GM19328 (cell line): ENCODE results near the gene IGF2R.

Experiments used
- ATAC-seq: cut with Tn5 transposase; IDR thresholded peaks from one replicate; pipeline ENCODE4 v1.9.1; 2021; ENCODE audit warnings: mild to moderate bottlenecking, moderate library complexity; ENCODE audit not compliant: unreplicated experiment

The IGF2R gene

GRCh38 chr6:160042788-160043301 lies 74.0 kb downstream of the IGF2R start:
- no peak for ATAC-seq

GRCh38 chr6:160043784-160044183 lies 74.9 kb downstream of the IGF2R start:
- no peak for ATAC-seq

- ATAC-seq = no peak
Observed at GRCh38 chr6:160044687-160045086, 75.8 kb downstream of the IGF2R start.

- ATAC-seq = no peak
Observed at GRCh38 chr6:160048471-160048870, 79.6 kb downstream of the IGF2R start.

- no peak for ATAC-seq
Observed at GRCh38 chr6:160049346-160049745, 80.5 kb downstream of the IGF2R start.

GRCh38 chr6:160050022-160050421 lies 81.1 kb downstream of the IGF2R start:
- no peak for ATAC-seq

GRCh38 chr6:160051390-160051789 lies 82.5 kb downstream of the IGF2R start:
- ATAC-seq = no peak

- ATAC-seq = no peak
Observed at GRCh38 chr6:160054271-160054670, 85.4 kb downstream of the IGF2R start.

- ATAC-seq = no peak
Observed at GRCh38 chr6:160054913-160055312, 86.0 kb downstream of the IGF2R start.

- no peak for ATAC-seq
Observed at GRCh38 chr6:160055378-160055777, 86.5 kb downstream of the IGF2R start.

- ATAC-seq = no peak
Observed at GRCh38 chr6:160055813-160056212, 86.9 kb downstream of the IGF2R start.

GRCh38 chr6:160057080-160057479 lies 88.2 kb downstream of the IGF2R start:
- no peak for ATAC-seq

GRCh38 chr6:160058603-160059215 lies 89.8 kb downstream of the IGF2R start:
- ATAC-seq = no peak

- no peak for ATAC-seq
Observed at GRCh38 chr6:160060221-160060620, 91.3 kb downstream of the IGF2R start.

- no peak for ATAC-seq
Observed at GRCh38 chr6:160060920-160061447, 92.1 kb downstream of the IGF2R start.

- ATAC-seq = no peak
Observed at GRCh38 chr6:160063771-160064413, 95.0 kb downstream of the IGF2R start.

GRCh38 chr6:160065200-160065599 lies 96.3 kb downstream of the IGF2R start:
- no peak for ATAC-seq

- ATAC-seq = no peak
Observed at GRCh38 chr6:160067564-160067963, 98.7 kb downstream of the IGF2R start.

GRCh38 chr6:160068346-160068745 lies 99.5 kb downstream of the IGF2R start:
- no peak for ATAC-seq

GRCh38 chr6:160069050-160069454 lies 100.2 kb downstream of the IGF2R start:
- peak; percentile 93 for ATAC-seq

GRCh38 chr6:160069459-160069858 lies 100.6 kb downstream of the IGF2R start:
- peak; percentile 29 for ATAC-seq

- no peak for ATAC-seq
Observed at GRCh38 chr6:160070427-160070826, 101.5 kb downstream of the IGF2R start.
